HUDEP-2 (cell line): ENCODE measurements around the gene TUT7.

Experiments used
- DNase-seq, 76 experiments: peaks; one replicate each; lab custom pipeline; 2025; ENCODE audit not compliant: unreplicated experiment in 76 of 76; lab: John Stamatoyannopoulos, UW

TUT7 gene

DNA sequence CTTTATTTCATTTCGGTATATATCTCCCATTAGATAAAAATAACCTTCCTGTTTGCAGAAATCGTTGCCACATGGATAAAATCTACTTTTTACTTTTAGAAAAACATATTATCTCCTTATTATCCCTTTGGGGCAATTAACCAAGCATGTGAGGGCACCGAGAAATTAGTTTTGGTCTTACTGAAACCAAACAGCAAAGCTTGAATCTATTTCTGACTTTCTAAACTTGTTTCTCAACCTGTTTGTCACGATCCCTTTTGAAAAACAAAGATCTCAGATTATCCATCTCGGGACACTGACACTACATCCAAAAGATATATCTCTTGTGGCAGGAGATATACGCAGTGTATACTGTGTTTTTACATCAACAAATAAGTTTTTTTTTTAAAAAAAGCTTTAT is 2.3 kb downstream of the TUT7 start:
- DNase-seq = no peak

DNA sequence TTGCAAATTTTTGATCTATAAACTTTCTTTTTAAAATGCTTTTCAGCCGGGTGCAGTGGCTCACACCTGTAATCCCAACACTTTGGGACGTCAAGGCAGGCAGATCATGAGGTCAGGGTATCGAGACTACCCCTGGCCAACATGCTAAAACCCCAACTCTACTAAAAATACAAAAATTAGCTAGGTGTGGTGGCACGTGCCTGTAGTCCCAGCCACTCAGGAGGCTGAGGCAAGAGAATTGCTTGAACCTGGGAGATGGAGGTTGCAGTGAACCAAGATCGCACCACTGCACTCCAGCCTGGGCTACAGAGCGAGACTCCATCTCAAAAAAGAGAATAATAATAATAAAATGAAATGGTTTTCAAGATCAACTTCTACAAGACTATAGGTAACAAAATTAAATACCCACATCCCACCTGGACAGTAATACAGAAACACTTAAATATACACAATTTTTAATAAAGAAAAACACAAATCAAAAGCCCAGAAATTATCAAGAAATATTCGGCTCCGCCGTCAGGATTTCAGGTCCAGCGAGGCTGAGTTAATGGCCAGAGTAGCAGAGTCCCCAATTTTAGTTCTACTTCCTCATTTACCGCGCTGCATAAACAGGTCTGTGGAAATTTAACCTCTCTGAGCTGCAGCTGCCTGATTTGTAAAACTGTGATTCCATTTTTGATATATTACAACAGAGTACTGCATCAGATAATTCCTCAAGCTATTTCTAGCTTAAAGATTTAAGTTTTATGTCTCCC is 4.0 kb downstream of the TUT7 start:
- no peak for DNase-seq

DNA sequence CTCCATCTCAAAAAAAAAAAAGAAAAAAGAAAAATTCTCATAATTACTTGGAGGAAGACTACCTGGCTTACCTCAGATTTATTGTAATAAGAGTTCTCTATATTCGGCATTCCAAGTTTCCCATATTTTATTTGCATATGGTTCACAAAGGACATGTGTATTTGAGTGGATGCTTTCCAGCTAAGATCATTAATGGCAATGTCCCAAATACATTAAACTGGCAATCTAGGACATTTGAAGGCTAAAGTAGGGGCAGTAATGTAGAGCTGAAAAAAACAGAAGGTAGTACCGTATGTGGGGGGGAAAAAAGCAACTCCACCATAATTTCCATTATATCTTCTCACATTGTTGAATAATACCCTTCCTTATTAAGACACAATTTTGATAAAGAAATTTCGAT is 4.9 kb downstream of the TUT7 start:
- DNase-seq = no peak

DNA sequence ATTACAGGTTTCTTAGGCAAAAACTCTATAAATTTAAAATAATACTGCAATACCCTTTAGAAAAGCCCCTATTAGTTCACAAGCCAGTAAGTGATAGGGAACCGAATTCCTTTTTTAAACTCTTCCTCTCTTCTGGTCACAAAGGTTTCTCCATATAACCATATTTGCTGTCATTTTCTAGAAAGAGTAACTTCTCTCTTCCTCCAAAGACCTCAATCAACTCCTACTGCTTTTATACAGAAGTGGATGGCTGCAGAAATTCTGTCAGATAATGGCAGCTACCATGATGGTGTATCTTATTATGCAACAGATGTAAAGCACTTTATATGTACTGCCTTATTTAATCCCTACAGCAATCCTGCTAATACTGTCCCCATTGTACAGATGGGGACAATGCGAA is 6.2 kb downstream of the TUT7 start:
- no peak for DNase-seq

DNA sequence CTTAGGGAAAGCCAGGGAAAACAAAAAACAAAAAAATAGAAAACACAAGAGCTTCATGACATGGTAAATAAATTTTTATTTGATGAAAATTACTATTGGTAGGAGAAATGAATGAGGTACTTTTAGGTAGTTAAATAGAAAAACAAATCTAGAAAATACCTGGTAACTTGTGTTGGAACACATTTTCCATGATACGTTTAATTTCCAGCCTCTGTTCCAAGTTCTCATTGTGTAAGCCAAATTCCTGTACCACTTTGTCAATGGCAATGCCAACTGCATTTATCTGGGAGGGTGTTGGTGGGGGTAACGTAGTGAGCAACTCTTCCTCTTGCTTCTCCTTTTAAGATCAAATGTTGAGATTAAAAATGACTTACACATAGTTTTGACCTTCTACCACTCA is 9.4 kb downstream of the TUT7 start:
- peak in 1 of 76 experiments; percentile 3 for DNase-seq

DNA sequence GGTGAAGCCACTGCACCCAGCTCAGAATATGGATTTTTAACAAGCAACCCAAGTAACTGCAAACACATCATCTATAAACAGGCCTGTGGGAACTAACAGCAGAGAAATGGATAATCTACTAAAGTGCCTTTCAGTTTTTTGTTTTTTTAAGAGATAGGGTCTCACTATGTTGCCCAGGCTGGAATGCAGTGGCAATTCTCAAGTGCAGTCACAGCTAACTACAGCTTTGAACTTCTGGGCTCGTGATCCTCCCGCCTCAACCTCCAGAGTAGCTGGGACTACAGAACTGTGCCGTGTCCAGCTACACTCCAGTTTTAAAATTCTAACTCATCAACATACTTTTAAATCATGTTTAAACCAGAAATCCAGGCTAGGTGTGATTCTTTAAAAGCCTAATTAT is 11.9 kb downstream of the TUT7 start:
- DNase-seq = no peak

DNA sequence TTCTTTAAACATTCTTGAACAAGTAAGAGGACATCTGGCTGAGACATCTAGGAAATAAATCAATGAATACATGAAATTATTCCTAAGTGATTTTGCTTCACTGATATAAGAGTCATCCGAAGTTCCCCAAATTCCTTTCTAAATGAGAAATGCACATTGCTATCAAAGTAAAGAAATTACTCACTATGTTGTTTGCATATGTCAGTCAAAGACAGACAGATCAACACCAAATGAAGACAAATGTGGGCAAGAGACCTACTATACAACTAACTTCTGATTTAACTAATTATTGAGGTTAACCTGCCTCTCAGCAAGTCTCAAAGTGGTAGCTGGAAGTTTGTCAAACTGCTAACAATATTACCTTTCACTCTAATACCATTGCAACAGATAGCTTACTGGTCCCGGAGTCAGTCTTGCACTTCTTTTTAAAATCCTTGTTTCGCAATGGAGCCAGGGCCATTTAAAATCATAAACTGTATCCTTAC is 13.2 kb downstream of the TUT7 start:
- DNase-seq = no peak

DNA sequence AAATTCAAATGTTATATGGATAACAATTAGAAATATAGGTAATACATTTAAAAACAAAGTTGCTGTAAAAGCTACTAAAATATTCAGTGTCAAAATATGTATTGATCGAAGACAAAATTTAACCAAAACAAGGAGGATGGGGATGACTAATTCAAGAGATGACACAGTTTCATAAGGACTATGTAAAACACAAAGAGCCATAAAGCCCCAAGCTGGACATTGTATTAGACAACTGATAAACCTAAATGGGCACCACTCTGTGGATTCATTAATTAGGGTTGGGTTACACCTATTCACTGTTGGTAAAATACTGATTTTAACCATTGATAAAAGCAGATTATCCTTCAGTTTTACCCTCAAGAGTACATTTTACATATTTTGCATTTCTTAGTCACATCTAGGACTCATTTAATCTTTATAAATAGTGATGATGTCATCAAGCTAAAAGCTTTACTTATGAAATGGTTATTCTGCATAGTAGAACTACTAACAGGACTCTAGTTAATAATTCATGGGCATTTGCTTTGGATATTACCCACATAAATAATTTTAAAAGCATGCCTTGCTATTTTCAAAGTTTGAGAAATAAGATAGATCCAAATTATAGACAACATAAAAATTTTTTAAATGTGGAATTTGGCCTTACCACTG is 13.7 kb downstream of the TUT7 start:
- DNase-seq = no peak

DNA sequence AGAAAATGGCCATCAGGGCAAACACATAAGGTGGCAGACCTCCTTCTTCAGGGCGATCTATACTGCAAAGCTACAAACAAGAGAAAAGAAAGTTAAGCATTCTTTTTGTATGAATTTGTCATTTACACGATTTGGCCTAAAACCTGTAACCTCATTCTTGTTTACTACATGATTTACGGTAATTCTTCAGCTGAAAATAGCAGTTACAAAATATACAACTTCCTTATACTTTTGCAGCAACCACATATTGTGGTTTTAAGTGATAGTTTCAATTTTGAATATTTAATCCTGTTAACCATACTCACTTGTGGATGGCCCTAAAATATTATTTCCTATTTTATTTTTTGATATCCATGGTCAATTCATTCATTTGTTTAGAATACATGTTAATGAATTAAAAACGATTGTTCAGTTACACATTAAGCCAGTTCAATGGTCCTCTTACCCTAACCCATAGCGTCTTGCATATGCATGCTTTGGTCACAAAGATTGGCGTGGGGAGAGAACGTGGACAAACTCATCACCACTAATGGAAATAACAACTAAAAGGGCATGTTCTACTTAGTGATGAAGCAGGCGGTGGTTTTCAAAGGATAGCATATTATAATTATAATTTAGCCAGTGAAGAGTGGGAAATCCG is 16.6 kb downstream of the TUT7 start:
- no peak for DNase-seq

DNA sequence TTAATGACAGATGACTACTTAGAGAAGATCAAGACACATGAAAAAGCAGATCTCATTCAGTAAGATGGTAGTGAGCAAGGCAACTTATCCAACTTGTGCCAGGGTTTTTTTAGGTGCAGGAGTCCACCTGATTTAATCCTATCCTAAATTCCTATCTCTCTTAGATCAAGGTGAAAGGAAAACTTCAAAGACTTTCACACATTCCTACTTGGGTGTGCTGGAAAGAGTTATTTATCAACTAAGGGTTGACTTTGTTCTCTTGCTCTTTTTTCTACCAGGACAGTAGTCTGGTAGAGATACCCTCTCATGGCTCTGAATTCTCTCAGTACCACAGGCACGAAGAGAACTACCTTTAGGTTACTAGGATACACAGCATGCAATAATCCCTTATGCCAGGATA is 18.2 kb downstream of the TUT7 start:
- no peak for DNase-seq

DNA sequence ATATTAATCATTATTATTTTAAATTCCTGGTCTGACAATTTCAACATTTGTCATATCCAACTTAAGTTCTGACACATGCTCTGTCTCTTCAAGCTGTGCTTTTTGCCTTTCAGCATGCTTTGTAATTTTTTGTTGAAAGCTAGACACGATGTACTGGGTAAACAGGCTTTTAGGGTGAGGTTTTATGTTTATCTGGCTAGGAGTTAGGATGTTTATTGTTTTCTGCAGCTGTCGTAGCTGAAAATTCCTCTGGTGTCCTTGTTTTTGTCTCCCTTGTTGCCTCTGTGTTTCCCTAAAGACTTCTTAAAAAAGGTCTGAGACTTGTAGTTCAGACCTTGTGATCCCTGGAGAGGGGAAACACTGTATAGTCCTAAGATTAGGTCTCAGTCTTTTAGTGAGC is 20.6 kb downstream of the TUT7 start:
- DNase-seq = no peak

DNA sequence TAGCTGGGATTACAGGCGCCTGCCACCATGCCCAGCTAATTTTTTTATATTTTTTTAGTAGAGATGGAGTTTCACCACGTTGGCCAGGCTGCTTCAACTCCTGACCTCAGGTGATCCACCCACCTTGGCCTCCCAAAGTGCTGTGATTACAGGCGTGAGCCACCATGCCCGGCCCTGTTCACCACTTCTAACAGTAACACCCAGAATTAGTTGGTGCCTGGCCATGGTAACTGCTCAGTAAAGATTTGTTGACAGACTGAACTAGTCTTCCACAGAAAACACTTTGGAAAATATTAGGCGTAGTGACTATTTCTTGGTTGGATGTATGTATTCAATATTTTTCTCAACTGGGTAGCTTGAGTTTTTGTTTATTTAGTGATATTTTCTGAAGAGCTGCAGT is 24.0 kb downstream of the TUT7 start:
- no peak for DNase-seq

DNA sequence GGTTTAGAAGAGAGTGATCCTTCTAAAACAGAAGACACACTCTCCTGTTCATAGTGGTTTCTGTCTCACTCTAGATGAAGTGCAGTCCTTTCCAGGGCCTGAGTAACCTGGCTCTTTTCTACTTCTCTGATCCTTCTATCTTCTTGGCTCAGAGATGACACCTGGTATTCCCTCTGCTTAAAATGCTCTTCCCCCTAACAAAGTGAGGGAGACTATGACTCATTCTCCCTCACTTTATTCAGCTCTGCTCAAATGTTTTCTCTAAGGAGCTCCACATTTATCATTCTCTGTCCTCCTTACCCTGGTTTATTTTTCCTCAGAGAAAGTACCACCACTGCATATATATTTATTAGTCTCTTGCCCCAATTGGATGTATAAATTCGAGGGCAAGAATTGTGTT is 24.6 kb downstream of the TUT7 start:
- no peak for DNase-seq

DNA sequence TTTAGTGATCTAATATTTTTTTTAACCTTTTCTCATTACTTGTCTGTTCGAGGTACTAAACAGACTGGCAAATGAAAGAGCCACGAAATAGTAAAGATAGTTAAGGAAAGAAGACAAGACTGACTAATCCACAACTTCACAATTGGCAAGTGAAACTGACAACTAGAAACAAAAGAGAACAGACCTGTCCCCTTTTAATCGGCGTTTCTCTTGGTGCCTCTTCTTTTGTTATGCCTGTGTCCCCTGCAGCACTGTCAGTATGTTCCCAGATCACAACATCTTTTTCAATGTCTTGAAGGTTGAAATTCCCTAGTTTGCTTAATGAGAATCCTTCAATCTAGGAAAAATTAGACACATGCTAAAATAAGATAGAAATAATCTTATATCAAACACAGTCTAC is 26.1 kb downstream of the TUT7 start:
- no peak for DNase-seq

DNA sequence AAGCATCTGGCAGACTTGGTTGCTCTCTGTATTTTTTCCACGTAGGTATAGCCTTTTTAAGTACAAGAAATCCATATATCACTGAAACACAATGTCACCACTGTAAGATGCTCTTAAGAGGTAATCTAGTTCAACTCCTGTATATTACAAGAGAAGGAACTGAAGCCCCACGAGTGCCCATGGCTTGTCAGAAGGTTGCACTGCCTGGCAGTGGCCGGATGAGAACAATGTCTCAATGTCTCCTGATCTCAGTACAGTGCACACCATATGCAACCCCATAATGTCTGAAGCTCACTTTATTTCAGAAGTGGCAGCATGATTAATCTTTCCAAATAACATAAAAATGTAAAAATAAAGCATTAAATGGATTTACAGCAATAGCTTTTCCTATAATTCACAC is 27.7 kb downstream of the TUT7 start:
- DNase-seq = no peak

DNA sequence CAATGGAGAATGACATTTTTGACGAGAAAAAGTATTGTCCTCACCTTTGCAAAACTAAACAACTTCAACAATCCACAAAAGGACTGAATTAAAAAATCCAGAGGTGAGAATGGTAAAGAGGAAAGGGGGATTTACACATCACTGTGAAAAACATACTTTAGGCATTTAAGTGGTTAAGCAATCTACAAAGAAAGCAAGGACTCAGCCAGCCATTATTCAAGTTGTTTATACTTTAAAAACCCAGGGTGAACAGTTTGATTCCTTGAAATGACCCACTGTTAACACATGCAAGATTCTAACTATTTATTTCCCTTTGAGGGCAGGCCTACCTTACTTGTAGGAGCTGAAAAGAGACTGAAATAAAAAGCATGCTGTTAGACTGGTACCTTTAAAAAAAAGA is 29.3 kb downstream of the TUT7 start:
- no peak for DNase-seq

DNA sequence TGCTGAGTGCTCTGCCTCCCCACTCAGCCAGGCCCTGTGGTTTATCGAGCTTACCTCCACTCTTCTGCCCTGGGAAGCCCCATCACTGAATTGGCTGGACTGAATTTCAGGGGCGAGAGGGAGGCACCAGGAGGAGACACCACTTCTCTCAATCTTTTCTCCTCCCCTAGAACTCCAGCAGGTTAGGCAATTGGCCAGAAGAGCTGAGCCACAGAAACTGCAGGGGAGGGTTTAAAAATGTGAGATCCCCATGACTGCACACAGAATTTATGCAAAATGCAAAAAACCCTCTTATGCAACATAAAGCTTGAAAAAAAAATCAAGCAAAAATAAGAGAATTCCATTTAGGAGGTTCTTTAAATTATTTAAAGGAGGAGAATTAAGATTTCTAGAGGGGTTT is 29.9 kb downstream of the TUT7 start:
- DNase-seq = peak in 1 of 76 experiments; percentile 0

DNA sequence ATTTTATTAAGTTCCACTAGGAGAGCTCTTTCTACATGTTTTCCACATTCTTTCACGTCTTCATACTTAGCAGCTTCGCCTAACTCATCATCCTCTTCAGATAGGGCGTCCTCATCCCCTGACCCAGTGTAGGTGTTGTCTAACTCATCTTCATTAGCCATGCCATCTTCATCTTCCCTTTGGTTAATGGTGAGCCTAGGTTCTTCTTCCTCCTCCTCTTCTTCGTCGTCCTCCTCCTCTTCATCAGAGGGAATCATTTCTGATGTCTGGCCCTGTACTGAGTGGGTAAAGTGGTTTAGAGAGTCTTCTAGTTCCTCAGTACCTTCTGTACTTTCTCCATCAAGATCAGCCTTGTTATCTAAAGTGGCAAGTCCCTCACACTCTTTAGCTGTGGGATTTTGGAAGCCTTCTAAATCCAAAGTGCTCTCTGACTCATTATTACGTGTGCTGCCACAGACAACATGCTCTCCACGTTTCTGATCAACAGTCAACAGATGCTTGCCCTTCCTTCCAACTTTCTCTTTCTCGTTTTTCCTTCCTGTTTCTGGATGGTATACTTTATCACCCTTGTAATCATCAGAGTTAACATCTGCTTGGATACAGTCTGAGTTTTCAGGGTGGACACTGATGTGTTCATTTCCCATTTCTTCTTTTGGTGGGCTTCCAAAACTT is 31.1 kb downstream of the TUT7 start:
- peak in 3 of 76 experiments; percentile 11 to 18 (median 12) for DNase-seq

DNA sequence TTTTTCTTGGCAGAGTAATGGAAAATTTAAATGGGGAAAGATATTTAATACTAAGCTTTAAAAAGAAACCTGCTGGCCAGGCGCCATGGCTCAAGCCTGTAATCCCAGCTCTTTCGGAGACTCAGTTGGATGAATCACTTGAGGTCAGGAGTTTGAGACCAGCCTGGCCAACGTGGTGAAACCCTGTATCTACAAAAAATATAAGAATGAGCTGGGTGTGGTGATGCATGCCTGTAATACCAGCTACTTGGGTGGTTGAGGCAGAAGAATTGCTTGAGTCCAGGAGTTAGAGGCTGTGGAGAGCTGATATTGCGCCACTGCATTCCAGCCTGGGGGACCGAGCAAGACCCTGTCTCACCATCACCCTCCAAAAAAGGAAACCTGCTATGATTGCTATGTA is 32.8 kb downstream of the TUT7 start:
- no peak for DNase-seq

DNA sequence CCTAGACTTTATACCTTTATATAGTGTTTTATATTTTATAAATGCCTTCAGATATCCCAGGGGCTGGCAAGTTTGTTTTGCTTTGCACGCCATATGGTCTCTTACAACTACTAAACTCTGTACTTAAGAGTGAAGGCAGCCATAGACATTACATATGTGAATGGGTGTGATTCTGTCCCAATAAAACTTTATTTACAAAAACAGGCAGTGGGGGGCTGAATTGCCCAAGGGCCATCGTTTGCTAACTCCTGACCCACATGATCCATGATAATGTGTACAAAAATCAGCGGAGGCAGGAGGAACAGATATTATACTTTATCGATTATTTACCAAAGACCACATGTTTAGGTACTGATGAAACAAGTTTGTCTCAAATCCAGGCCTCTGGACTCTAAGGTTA is 36.0 kb downstream of the TUT7 start:
- DNase-seq = no peak

DNA sequence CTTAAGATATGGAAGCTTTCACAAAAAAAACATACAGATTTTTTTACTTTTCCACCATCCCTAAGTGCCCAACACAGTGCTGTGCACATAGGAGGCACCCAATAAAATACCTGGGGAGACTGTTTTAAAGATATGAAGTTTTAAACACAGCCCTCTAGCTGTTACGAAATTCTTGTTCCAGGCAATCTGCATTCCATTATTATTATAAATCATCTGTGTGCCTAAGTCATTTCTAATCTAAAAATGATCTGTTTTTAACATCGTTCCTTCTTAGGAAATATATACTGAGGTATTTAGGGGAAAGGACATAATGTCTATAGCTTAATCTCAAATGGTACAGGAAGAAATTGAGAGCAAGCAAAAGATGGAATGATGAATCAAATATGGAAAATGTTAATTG is 39.1 kb downstream of the TUT7 start:
- no peak for DNase-seq
